K562 (cell line): ENCODE measurements around the gene SCARB2. TPM values are rescaled to one million over a fixed set of nuclear protein-coding genes. Genes with fewer than 3 reads are reported as not detected.

Experiments used
- ATAC-seq: fragments of 200-7000 bp; cut with Tn5 transposase; 3 replicates; pipeline ENCODE4 v1.9.1; 2020; ENCODE audit warnings: moderate library complexity
- BruUV-seq: library from RNA; stranded (reverse); fragments of 400-500 nt; replicated peaks from 2 replicates; lab custom pipeline; 2021; lab: Mats Ljungman, UMichigan
- CTCF ChIA-PET: fragments of 300-600 bp; formaldehyde crosslinking; extraction: SDS; loops from one replicate; lab custom pipeline; 2021; ENCODE audit warnings: low intra/inter-chr PET ratio; lab: Yijun Ruan, JAX
- POLR2A ChIA-PET: fragments of 300-600, 350-650 bp; sonication (Branson Sonifier 250); formaldehyde crosslinking; extraction: SDS; loops from one replicate; lab custom pipeline; 2021; ENCODE audit warnings: antibody characterized with exemption, inconsistent platforms; lab: Yijun Ruan, JAX
- DNase-seq, 4 experiments: peaks; one replicate each; pipeline versions ENCODE4 v3.0.0 to v3.0.0-alpha.2; 2011 to 2018; ENCODE audit warnings: low spot score in 3 of 4, mixed read lengths in 3 of 4; ENCODE audit errors: extremely low read depth in 1 of 4
- FAIRE-seq: peaks from 2 replicates; lab custom pipeline; 2011; peaks lifted over from hg19 to GRCh38; lab: Jason Lieb, UNC
- H2AFZ ChIP-seq: 2 replicates; pipeline ENCODE4 v1.6.0; 2011; ENCODE audit warnings: low read depth, low read length, control low read depth, inconsistent platforms
- H3K27ac ChIP-seq: fragments of 200-600 bp; 3 replicates; pipeline ENCODE4 v1.8.0; 2011; ENCODE audit warnings: low read depth, mild to moderate bottlenecking, control low read depth, inconsistent platforms, low read length, moderate library complexity, mixed read lengths; ENCODE audit errors: extremely low read depth
- H3K27me3 ChIP-seq, 2 experiments: fragments of 300-600 bp in 1 of 2; 2 replicates in 1 of 2; 3 replicates in 1 of 2; pipeline versions ENCODE4 v1.6.0 to v1.8.0; 2011; ENCODE audit warnings: inconsistent platforms in 2 of 2, low read length in 2 of 2, mild to moderate bottlenecking in 1 of 2, mixed read lengths in 1 of 2, moderate library complexity in 1 of 2; ENCODE audit not compliant: control insufficient read depth in 2 of 2, insufficient read depth in 2 of 2
- H3K36me3 ChIP-seq: fragments of 300-600 bp; 3 replicates; pipeline ENCODE4 v1.8.0; 2011; ENCODE audit warnings: mild to moderate bottlenecking, low read length, inconsistent platforms; ENCODE audit not compliant: control insufficient read depth, insufficient read depth
- H3K4me1 ChIP-seq, 2 experiments: fragments of 200-600 bp in 1 of 2; replicated peaks in 1 of 2; 2 replicates in 1 of 2; 3 replicates in 1 of 2; pipeline versions ENCODE4 v1.5.1 to v1.8.0; 2011; ENCODE audit warnings: inconsistent platforms in 2 of 2, low read length in 2 of 2, mild to moderate bottlenecking in 1 of 2, mixed read lengths in 1 of 2, moderate library complexity in 1 of 2; ENCODE audit not compliant: control insufficient read depth in 2 of 2, insufficient read depth in 2 of 2
- H3K4me2 ChIP-seq: 2 replicates; pipeline ENCODE4 v1.6.1; 2011; ENCODE audit warnings: low read length, control low read depth, inconsistent platforms, mixed read lengths; ENCODE audit not compliant: insufficient read depth
- H3K4me3 ChIP-seq: fragments of 200-600 bp; sonication (generic), shearing (Covaris generic); 2 replicates; pipeline ENCODE4 v1.5.1; 2016; ENCODE audit warnings: control low read depth, inconsistent platforms
- H3K79me2 ChIP-seq: fragments of 200-600 bp; 3 replicates; pipeline ENCODE4 v1.8.0; 2011; ENCODE audit warnings: low read length, inconsistent platforms; ENCODE audit not compliant: control insufficient read depth, insufficient read depth
- H3K9ac ChIP-seq, 2 experiments: 2 replicates each; pipeline versions ENCODE4 v1.6.0 to v1.6.1; 2011; ENCODE audit warnings: low read depth in 2 of 2, low read length in 2 of 2, control low read depth in 1 of 2, inconsistent platforms in 1 of 2, mild to moderate bottlenecking in 1 of 2, mixed read lengths in 1 of 2; ENCODE audit not compliant: insufficient read depth in 1 of 2
- H3K9me1 ChIP-seq: one replicate; pipeline ENCODE4 v1.6.0; 2011; ENCODE audit warnings: inconsistent platforms, mild to moderate bottlenecking, low read length, moderate library complexity; ENCODE audit not compliant: control insufficient read depth, insufficient read depth
- H3K9me3 ChIP-seq: replicated peaks from 2 replicates; pipeline ENCODE4 v1.5.1; 2011; ENCODE audit warnings: low read depth, low read length, inconsistent platforms; ENCODE audit not compliant: control insufficient read depth, insufficient read depth
- H4K20me1 ChIP-seq: replicated peaks from 2 replicates; pipeline ENCODE4 v1.6.1; 2011; ENCODE audit warnings: low read length, inconsistent platforms, mixed read lengths; ENCODE audit not compliant: control insufficient read depth, insufficient read depth
- ATF3 ChIP-seq, 2 experiments: fragments of 450-650 bp in 1 of 2; sonication (generic) in 1 of 2; formaldehyde crosslinking in 1 of 2; IDR thresholded peaks in 1 of 2; conservative IDR thresholded peaks in 1 of 2; 2 replicates each; pipeline versions ENCODE4 v1.6.1 to v1.8.1; 2016 to 2023; ENCODE audit warnings: mild to moderate bottlenecking in 2 of 2, moderate library complexity in 2 of 2, inconsistent platforms in 1 of 2, missing genetic modification reagents in 1 of 2
- CHAMP1 ChIP-seq: fragments of 450-650 bp; IDR thresholded peaks from 2 replicates; pipeline ENCODE4 v1.6.1; 2016; ENCODE audit warnings: mild to moderate bottlenecking
- EGR1 ChIP-seq: fragments of 450-650 bp; conservative IDR thresholded peaks from 2 replicates; pipeline ENCODE4 v1.6.1; 2017; ENCODE audit warnings: mild to moderate bottlenecking
- GATAD2A ChIP-seq: fragments of 450-650 bp; IDR thresholded peaks from 2 replicates; pipeline ENCODE4 v1.6.1; 2017
- GMEB1 ChIP-seq: fragments of 250-450 bp; sonication (Bioruptor Pico); IDR thresholded peaks from 2 replicates; pipeline ENCODE4 v1.4.0; 2020; ENCODE audit warnings: mild to moderate bottlenecking
- HMBOX1 ChIP-seq: sonication (generic); IDR thresholded peaks from 2 replicates; pipeline ENCODE4 v1.6.1; 2016
- MED1 ChIP-seq: sonication (generic); formaldehyde crosslinking; IDR thresholded peaks from 2 replicates; pipeline ENCODE4 v1.8.1; 2023; ENCODE audit warnings: missing genetic modification reagents, borderline replicate concordance
- POU5F1 ChIP-seq: fragments of 150-350 bp; IDR thresholded peaks from 2 replicates; pipeline ENCODE4 v1.6.1; 2014; ENCODE audit warnings: borderline replicate concordance, low read length, low read depth, mild to moderate bottlenecking; ENCODE audit not compliant: partially characterized antibody
- RCOR1 ChIP-seq, 2 experiments: IDR thresholded peaks; 2 replicates each; pipeline ENCODE4 v1.6.1; 2012; ENCODE audit warnings: low read depth in 2 of 2, low read length in 2 of 2, borderline replicate concordance in 1 of 2, improper control_type of control experiment in 1 of 2
- TARDBP ChIP-seq: fragments of 450-650 bp; IDR thresholded peaks from 2 replicates; pipeline ENCODE4 v1.6.1; 2016
- TFE3 ChIP-seq: fragments of 450-650 bp; formaldehyde crosslinking; IDR thresholded peaks from 2 replicates; pipeline ENCODE4 v1.4.0; 2020; ENCODE audit warnings: mild to moderate bottlenecking, mixed read lengths
- WGBS: fragments of 100-300 bp; shearing (Covaris generic); methylation state at CpG from one replicate; pipeline ENCODE4 v1.1.6; 2016; ENCODE audit warnings: low coverage, mixed read lengths; ENCODE audit not compliant: insufficient coverage; ENCODE audit errors: missing lambda C conversion rate; 5-methylcytosine and 5-hydroxymethylcytosine counted together
- in situ Hi-C: fragments of 300-500 bp; cut with MboI; formaldehyde crosslinking; loops from 4 replicates; pipeline ENCODE4 v1.15.0; 2018; ENCODE audit warnings: inconsistent platforms, mixed read lengths
- intact Hi-C: fragments of 100-400 bp; cut with micrococcal nuclease; formaldehyde crosslinking; loops from 2 replicates; pipeline ENCODE4 v1.14.2; 2022
- polyA plus RNA-seq, 8 experiments: library from polyadenylated mRNA; depleted of rRNA in 4 of 8; stranded (reverse) in 5 of 8; unstranded in 3 of 8; fragments of >200 nt; fragmentation: Nextera tagmentation in 2 of 8; fragmentation: Illumina TruSeq in 1 of 8; extraction: Ambion mirVana in 2 of 8; extraction: Trizol in 1 of 8; gene quantifications; 2 replicates each; pipeline versions ENCODE4 v1.2.1 to v1.2.3, GENCODE V29; 2011 to 2014; ENCODE audit warnings: inconsistent platforms in 1 of 8, missing spikeins in 1 of 8
- total RNA-seq, 7 experiments: library from RNA; depleted of rRNA in 6 of 7; stranded (reverse); fragments of >200 nt in 6 of 7; fragmentation: Illumina TruSeq in 2 of 7; extraction: Trizol in 2 of 7; gene quantifications; 2 replicates each; pipeline versions ENCODE4 v1.2.1 to v1.2.3, GENCODE V29; 2011 to 2021; ENCODE audit warnings: low replicate concordance in 1 of 7

The SCARB2 gene
- total and polyA plus RNA-seq, 9 of the 15 experiments (the other 6 are each of a cell fraction or from before 2014, with no cell fraction given) = 6.1 to 25.8 (median 17.8) TPM

GRCh38 chr4:76179398-76180318 is 34.0 kb downstream of the SCARB2 start:
- BruUV-seq = no TSS peak
- H3K4me1 ChIP-seq = peaks cover 0 to 5% of the 10 kb centered on the region in 2 experiments; a peak in 3 of 5 replicates
- WGBS = 28% methylated on average over 11 of the region's 11 CpGs
- DNase-seq (peak; percentile 77 to 90 (median 83)), FAIRE-seq (peak; percentile 90), ATAC-seq (peak; percentile 100)
- ChIA-PET CTCF (interaction anchor here (0.6 to 2.9 kb wide), 4 partner anchors 199 to 325 kb away, joined by 3 to 13 read pairs (median 6); no protein-coding TSS in a partner anchor), POLR2A (interaction anchor here (0.5 to 1.3 kb wide), 2 partner anchors 16 to 197 kb away, joined by 3 to 6 read pairs; no protein-coding TSS in a partner anchor)
- no peaks in the 10 kb centered on the region for H3K9me3 ChIP-seq
- intact Hi-C loops (loop anchor here (1.0 to 5.0 kb wide), 5 partner anchors 67 to 328 kb away; no protein-coding TSS in a partner anchor), in situ Hi-C loops (no loop called here)
- H4K20me1 ChIP-seq = no peaks in the 10 kb centered on the region
- no peaks in the 10 kb centered on the region for H3K79me2 ChIP-seq
- H3K4me2 ChIP-seq = peak overlapping the region; percentile 34
- no peak overlapping the region for H3K4me3 ChIP-seq
- H3K27me3 ChIP-seq = no peaks in the 10 kb centered on the region
- H2AFZ ChIP-seq = 0 out of 2 replicates have a peak overlapping the region, but pooled peaks have one; percentile 48
- no peaks in the 10 kb centered on the region for H3K9me1 ChIP-seq
- H3K36me3 ChIP-seq = peaks cover 17% of the 10 kb centered on the region; the same call in 2 of the 3 replicates
- H3K9ac ChIP-seq = no peak overlapping the region
- peak overlapping the region; percentile 13; the same call in 1 of the 3 replicates for H3K27ac ChIP-seq
- TF ChIP-seq CHAMP1 (0 out of 2 replicates have a peak, but pooled peaks have one; percentile 47), POU5F1 (no peak), HMBOX1 (0 out of 2 replicates have a peak, but pooled peaks have one; percentile 27), ATF3 (IDR thresholded peaks at IDR 0.05) (no peak), ATF3 (CRISPR knock-in tag; conservative IDR thresholded peaks at IDR 0.05) (no peak), MED1 (CRISPR knock-in tag) (no peak), EGR1 (no peak), GATAD2A (no peak), RCOR1 (IDR thresholded peaks at IDR 0.05; ENCODE audit: borderline replicate concordance in 1 of 2, low read depth in 2 of 2, low read length in 2 of 2) (peak in 1 of 2 experiments; percentile 23; a peak in 1 of 4 replicates), GMEB1 (CRISPR knock-in tag) (no peak), TARDBP (no peak), TFE3 (CRISPR knock-in tag) (no peak)
